ENCODE measurements around the gene HSD17B2. TPM values are rescaled to one million over a fixed set of nuclear protein-coding genes. Genes with fewer than 3 reads are reported as not detected.

HSD17B2 gene
- total RNA-seq, 1 experiment from 2014 or later = 0.55 TPM

DNA sequence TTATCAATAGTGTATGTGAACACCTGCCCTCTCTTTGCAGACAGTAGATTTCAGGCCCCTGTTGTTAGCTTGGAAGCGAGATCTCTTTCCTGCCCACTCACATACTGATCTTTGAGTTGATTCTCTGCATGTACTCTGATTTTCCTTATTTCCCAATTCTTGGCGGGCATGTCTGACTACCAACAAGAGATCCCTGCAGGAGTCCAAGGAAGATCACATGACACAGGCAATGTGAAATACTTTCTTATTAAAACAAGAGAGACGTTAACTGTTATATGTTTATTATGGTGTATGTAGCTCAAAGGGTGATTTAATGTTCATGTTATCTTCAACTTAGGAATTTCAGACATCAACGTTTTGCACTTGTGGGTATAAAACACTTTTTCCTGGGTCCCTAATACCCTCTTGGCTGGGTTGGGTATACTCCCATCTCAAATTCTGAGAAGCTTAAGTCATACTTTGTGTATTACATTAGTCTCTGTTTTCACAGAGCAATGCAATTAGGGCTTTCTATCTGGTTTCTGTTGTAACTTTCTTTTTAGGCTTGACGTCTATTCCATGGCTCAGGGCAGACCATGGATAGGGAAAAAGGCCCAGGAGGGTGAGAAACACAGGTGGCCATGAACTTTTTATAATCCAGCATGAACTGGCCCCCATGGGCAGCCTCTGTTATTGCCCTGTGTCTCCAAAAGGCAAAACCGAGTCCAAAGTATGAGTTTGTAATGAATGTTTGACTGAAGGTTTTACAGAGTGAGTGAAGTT, 32.2 kb downstream of the HSD17B2 start:
- Mint-ChIP-seq H3K4me3 (no peak overlapping the region), H3K4me1 (no peaks in the 10 kb centered on the region), H3K36me3 (no peaks in the 10 kb centered on the region), H3K27me3 (ENCODE audit: low read depth) (peaks cover 5% of the 10 kb centered on the region), H3K9me3 (peaks cover 6% of the 10 kb centered on the region), H3K27ac (no peak overlapping the region)
- DNase-seq (ENCODE audit: low spot score) (no peak), ATAC-seq (no peak)
- CTCF ChIA-PET = interaction anchor here (1.8 kb wide), 1 partner anchor 163 kb away, joined by 4 read pairs; no protein-coding TSS in a partner anchor
- TF ChIP-seq JUN (CRISPR knock-in tag; IDR thresholded peaks at IDR 0.05) = no peak
- no peak for TF ChIP-seq NFE2L1 (CRISPR knock-in tag; IDR thresholded peaks at IDR 0.05)
- TF ChIP-seq CREM (CRISPR knock-in tag; IDR thresholded peaks at IDR 0.05) = no peak
- no peak for TF ChIP-seq JAZF1 (CRISPR knock-in tag; IDR thresholded peaks at IDR 0.05)
- TF ChIP-seq, protein P1, sequence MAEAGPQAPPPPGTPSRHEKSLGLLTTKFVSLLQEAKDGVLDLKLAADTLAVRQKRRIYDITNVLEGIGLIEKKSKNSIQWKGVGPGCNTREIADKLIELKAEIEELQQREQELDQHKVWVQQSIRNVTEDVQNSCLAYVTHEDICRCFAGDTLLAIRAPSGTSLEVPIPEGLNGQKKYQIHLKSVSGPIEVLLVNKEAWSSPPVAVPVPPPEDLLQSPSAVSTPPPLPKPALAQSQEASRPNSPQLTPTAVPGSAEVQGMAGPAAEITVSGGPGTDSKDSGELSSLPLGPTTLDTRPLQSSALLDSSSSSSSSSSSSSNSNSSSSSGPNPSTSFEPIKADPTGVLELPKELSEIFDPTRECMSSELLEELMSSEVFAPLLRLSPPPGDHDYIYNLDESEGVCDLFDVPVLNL (CRISPR knock-in tag; IDR thresholded peaks at IDR 0.05; ENCODE audit: borderline replicate concordance, low read depth) = no peak
- TF ChIP-seq, protein P2, sequence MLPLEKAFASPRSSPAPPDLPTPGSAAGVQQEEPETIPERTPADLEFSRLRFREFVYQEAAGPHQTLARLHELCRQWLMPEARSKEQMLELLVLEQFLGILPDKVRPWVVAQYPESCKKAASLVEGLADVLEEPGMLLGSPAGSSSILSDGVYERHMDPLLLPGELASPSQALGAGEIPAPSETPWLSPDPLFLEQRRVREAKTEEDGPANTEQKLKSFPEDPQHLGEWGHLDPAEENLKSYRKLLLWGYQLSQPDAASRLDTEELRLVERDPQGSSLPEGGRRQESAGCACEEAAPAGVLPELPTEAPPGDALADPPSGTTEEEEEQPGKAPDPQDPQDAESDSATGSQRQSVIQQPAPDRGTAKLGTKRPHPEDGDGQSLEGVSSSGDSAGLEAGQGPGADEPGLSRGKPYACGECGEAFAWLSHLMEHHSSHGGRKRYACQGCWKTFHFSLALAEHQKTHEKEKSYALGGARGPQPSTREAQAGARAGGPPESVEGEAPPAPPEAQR (CRISPR knock-in tag; IDR thresholded peaks at IDR 0.05) = no peak
- TF ChIP-seq GABPB1 (CRISPR knock-in tag; IDR thresholded peaks at IDR 0.05) = no peak
- no peak for TF ChIP-seq CBFB (CRISPR knock-in tag; IDR thresholded peaks at IDR 0.05; ENCODE audit: low read depth)
- no peak for TF ChIP-seq PRRX2 (CRISPR knock-in tag; IDR thresholded peaks at IDR 0.05)
- no peak for TF ChIP-seq HMGA2 (CRISPR knock-in tag; IDR thresholded peaks at IDR 0.05)
- TF ChIP-seq, protein P3, sequence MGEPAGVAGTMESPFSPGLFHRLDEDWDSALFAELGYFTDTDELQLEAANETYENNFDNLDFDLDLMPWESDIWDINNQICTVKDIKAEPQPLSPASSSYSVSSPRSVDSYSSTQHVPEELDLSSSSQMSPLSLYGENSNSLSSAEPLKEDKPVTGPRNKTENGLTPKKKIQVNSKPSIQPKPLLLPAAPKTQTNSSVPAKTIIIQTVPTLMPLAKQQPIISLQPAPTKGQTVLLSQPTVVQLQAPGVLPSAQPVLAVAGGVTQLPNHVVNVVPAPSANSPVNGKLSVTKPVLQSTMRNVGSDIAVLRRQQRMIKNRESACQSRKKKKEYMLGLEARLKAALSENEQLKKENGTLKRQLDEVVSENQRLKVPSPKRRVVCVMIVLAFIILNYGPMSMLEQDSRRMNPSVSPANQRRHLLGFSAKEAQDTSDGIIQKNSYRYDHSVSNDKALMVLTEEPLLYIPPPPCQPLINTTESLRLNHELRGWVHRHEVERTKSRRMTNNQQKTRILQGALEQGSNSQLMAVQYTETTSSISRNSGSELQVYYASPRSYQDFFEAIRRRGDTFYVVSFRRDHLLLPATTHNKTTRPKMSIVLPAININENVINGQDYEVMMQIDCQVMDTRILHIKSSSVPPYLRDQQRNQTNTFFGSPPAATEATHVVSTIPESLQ (CRISPR knock-in tag; IDR thresholded peaks at IDR 0.05) = no peak
- TF ChIP-seq, protein P4, sequence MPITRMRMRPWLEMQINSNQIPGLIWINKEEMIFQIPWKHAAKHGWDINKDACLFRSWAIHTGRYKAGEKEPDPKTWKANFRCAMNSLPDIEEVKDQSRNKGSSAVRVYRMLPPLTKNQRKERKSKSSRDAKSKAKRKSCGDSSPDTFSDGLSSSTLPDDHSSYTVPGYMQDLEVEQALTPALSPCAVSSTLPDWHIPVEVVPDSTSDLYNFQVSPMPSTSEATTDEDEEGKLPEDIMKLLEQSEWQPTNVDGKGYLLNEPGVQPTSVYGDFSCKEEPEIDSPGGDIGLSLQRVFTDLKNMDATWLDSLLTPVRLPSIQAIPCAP (CRISPR knock-in tag; IDR thresholded peaks at IDR 0.05) = no peak
- TF ChIP-seq, protein P5, sequence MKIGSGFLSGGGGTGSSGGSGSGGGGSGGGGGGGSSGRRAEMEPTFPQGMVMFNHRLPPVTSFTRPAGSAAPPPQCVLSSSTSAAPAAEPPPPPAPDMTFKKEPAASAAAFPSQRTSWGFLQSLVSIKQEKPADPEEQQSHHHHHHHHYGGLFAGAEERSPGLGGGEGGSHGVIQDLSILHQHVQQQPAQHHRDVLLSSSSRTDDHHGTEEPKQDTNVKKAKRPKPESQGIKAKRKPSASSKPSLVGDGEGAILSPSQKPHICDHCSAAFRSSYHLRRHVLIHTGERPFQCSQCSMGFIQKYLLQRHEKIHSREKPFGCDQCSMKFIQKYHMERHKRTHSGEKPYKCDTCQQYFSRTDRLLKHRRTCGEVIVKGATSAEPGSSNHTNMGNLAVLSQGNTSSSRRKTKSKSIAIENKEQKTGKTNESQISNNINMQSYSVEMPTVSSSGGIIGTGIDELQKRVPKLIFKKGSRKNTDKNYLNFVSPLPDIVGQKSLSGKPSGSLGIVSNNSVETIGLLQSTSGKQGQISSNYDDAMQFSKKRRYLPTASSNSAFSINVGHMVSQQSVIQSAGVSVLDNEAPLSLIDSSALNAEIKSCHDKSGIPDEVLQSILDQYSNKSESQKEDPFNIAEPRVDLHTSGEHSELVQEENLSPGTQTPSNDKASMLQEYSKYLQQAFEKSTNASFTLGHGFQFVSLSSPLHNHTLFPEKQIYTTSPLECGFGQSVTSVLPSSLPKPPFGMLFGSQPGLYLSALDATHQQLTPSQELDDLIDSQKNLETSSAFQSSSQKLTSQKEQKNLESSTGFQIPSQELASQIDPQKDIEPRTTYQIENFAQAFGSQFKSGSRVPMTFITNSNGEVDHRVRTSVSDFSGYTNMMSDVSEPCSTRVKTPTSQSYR (CRISPR knock-in tag; IDR thresholded peaks at IDR 0.05) = no peak
- no peak for TF ChIP-seq KAT7 (CRISPR knock-in tag; IDR thresholded peaks at IDR 0.05; ENCODE audit: borderline replicate concordance)
- no peak for TF ChIP-seq NFATC4 (CRISPR knock-in tag; IDR thresholded peaks at IDR 0.05)
- POLR2A ChIA-PET = no interaction called here

DNA sequence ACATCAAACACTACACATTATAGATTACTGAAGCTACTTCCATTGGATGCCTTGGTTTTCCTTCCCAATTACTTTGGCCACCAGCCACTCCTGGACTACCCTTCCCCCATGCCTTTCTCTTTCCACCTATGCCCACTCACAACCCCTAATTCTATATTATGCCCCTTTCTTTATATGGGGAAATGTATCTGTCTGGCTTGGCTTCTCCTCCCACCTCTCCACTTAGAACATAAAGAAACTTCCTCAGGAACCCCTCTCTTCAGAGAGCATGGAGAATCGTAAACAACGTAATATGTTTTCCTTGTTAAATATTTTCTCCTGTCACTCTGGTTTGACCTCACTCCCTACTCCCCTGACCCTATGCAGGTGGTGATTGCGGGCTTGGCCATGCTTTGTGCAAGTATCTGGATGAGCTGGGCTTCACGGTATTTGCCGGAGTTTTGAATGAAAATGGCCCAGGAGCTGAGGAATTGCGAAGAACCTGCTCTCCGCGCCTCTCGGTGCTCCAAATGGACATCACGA, 32.8 kb downstream of the HSD17B2 start:
- peaks cover 5% of the 10 kb centered on the region for H3K27me3 Mint-ChIP-seq (ENCODE audit: low read depth)
- ATAC-seq (no peak), DNase-seq (ENCODE audit: low spot score) (no peak)
- ChIA-PET POLR2A (interaction anchor here (0.6 kb wide), 1 partner anchor 1439 kb away, joined by 3 read pairs; no protein-coding TSS in a partner anchor), CTCF (interaction anchor here (1.8 kb wide), 1 partner anchor 162 kb away, joined by 4 read pairs; no protein-coding TSS in a partner anchor)
- H3K27ac Mint-ChIP-seq = no peak overlapping the region
- no peaks in the 10 kb centered on the region for H3K36me3 Mint-ChIP-seq
- no peak overlapping the region for H3K4me3 Mint-ChIP-seq
- H3K9me3 Mint-ChIP-seq = peaks cover 6% of the 10 kb centered on the region
- H3K4me1 Mint-ChIP-seq = no peaks in the 10 kb centered on the region
- TF ChIP-seq, protein P6, sequence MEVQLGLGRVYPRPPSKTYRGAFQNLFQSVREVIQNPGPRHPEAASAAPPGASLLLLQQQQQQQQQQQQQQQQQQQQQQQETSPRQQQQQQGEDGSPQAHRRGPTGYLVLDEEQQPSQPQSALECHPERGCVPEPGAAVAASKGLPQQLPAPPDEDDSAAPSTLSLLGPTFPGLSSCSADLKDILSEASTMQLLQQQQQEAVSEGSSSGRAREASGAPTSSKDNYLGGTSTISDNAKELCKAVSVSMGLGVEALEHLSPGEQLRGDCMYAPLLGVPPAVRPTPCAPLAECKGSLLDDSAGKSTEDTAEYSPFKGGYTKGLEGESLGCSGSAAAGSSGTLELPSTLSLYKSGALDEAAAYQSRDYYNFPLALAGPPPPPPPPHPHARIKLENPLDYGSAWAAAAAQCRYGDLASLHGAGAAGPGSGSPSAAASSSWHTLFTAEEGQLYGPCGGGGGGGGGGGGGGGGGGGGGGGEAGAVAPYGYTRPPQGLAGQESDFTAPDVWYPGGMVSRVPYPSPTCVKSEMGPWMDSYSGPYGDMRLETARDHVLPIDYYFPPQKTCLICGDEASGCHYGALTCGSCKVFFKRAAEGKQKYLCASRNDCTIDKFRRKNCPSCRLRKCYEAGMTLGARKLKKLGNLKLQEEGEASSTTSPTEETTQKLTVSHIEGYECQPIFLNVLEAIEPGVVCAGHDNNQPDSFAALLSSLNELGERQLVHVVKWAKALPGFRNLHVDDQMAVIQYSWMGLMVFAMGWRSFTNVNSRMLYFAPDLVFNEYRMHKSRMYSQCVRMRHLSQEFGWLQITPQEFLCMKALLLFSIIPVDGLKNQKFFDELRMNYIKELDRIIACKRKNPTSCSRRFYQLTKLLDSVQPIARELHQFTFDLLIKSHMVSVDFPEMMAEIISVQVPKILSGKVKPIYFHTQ (CRISPR knock-in tag; IDR thresholded peaks at IDR 0.05) = no peak
- TF ChIP-seq NFE2L1 (CRISPR knock-in tag; IDR thresholded peaks at IDR 0.05) = no peak
- TF ChIP-seq, protein P7, sequence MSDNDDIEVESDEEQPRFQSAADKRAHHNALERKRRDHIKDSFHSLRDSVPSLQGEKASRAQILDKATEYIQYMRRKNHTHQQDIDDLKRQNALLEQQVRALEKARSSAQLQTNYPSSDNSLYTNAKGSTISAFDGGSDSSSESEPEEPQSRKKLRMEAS (CRISPR knock-in tag; IDR thresholded peaks at IDR 0.05) = no peak
- TF ChIP-seq SMAD4 (CRISPR knock-in tag; IDR thresholded peaks at IDR 0.05) = no peak
- no peak for TF ChIP-seq SMAD3 (CRISPR knock-in tag; IDR thresholded peaks at IDR 0.05; ENCODE audit: borderline replicate concordance)
- no peak for TF ChIP-seq ZNF671 (CRISPR knock-in tag; IDR thresholded peaks at IDR 0.05)
- TF ChIP-seq, protein P8, sequence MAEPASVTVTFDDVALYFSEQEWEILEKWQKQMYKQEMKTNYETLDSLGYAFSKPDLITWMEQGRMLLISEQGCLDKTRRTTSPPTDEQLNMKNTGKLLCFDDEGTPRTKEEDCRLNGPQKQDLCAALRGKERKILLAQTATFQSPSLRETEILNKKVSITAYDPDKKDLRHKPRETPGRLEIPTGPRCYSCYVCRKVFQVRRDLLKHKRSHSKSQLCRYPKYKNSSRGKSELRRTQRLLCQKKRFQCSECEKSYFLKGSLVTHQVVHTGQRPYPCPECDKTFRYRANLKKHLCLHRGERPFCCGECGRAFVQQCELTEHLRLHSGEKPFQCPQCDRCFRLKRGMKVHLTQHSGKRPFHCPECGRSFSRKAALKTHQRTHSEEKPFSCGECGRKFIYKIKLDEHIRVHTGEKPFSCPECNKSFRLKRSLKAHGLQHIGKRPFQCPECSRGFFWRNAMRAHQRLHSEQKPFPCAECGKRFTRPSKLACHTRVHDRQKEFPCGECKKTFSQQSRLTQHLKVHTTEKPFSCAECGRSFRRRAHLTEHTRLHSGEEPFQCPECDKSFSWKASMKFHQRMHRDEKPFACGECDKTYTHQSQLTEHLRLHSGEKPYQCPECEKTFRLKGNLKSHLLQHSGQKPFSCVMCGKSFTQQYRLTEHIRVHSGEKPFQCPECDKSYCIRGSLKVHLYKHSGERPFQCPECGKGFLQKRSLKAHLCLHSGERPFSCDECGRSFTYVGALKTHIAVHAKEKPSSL (CRISPR knock-in tag; conservative IDR thresholded peaks at IDR 0.05) = no peak

Measured in WTC11 (cell line).